GM21737 (cell line): Measurements from ENCODE around the gene MAP3K10.
"Not testable (repeated sequence)": the region's sequence is repeated elsewhere in the genome, so short reads cannot be mapped to it uniquely, and the experiment has no call there.

Source experiments
- ATAC-seq: cut with Tn5 transposase; IDR thresholded peaks from one replicate; pipeline ENCODE4 v1.9.1; 2021; ENCODE audit warnings: mild to moderate bottlenecking, moderate library complexity; ENCODE audit not compliant: unreplicated experiment

Gene MAP3K10

DNA sequence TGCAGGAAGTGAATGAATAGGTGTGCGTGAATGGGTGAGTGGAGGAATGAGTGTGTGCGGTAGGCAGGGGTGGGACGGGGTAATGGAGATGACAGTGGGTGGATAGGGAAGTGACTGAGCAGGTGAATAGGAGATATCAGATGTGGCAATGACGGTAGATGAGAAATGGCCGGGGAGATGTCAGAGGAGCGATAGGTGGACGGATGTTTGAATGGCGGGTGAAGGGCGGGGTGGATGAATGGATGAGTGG, 25.5 kb downstream of the MAP3K10 start:
- ATAC-seq: no peak

DNA sequence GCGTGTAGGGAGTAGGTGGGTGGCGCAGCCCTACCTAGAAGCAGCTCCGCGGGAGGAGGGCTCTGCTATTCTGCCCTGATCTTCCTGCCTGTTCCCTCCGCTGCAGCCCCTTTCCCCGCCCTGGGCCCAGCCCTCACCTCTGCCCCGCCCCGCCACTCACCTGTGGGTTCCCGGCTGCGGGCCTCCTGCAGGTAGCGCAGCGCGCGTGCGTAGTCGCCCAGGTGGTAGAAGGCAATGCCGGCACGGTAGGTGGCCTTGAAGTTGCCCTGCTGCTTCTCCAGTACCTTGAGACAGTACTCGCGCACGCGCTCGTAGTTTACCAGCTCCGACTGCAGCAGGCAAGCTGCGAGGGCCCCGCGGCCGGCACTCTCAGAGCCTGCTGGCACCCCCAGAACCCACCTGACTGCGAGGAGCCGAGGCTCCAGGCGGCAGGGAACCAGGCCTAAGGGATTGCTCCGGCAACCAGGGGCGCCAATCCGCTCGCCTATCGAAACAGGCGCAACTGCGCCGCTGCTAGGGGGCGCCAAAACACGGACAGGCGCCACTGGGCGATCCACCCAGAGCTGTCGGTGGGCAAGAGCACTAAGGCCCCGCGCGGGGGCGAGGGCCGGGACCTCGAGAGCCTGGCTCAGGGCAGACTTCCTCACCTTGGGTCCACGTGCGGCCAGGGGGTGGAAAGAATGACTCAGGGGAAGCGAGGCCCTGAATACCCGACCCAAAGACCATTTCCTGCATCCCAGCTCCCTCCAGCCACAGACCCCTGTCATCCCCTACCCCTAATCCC, 26.0 kb downstream of the MAP3K10 start:
- no peak for ATAC-seq

DNA sequence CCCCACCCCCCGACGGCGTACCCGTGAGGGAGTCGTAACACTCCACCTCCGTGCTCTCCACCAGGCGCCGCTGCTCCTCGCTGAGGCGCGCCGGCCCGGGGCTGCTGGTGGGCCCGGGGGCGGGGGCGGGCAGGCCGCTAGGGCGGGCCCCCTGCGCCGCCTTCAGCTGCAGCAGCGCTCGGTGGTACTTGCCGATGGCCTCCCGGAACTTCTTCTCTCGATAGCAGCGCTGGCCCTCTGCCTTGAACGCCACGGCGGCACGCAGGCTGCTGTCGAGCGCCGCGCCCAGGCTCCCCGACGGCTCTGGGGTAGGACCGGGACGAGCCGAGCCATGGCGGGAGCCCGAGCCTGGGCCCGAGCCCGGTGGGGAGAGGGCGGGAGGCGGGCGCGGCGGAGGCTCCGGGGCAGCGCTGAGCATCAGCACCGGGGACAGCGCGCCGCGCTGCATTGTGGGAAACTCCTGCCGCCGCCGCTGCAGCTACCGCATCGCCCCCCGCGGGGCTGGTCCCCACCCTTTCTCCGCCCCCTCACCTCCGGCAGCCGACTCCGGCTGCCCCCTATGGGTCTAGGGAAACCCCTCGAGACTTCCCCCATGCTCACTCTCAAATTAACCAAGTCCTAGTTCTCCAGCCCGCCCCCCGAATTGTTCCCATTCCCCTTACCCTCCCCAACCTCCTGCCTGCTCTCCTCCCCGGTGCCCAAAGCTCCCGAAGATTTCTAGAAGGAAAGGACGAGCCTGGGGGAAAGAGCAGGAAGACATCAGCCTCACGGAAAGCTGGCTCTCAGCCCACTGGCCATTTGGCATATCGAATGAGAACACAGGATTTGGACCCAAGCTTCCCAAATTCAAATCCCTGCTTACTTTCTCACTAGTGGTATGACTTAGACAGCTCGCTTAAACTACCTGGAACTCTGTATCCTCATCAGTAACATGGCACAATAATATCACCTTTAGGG, 27.0 kb downstream of the MAP3K10 start, which contains the start of gene TTC9B:
Gene TTC9B, minus strand, starts transcription at position 451 of the 957 bp plus-strand sequence. Its CDS starts 3 bp downstream, at position 448.
- ATAC-seq: no peak

DNA sequence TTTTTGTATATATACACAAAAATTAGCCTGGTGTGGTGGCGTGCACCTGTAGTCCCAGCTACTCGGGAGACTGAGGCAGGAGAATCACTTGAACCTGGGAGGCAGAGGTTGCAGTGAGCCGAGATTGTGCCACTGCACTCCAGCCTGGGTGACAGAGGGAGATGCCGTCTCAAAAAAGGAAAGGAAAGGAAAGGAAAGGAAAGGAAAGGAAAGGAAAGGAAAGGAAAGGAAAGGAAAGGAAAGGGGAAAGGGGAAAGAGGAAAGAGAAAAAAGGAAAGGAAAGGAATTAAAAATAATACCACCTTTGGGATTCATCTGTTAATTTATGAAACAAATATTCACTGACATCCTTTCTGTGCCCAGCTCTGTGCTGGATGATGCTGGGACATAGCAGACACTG, 27.8 kb downstream of the MAP3K10 start:
- not testable (repeated sequence) for ATAC-seq

DNA sequence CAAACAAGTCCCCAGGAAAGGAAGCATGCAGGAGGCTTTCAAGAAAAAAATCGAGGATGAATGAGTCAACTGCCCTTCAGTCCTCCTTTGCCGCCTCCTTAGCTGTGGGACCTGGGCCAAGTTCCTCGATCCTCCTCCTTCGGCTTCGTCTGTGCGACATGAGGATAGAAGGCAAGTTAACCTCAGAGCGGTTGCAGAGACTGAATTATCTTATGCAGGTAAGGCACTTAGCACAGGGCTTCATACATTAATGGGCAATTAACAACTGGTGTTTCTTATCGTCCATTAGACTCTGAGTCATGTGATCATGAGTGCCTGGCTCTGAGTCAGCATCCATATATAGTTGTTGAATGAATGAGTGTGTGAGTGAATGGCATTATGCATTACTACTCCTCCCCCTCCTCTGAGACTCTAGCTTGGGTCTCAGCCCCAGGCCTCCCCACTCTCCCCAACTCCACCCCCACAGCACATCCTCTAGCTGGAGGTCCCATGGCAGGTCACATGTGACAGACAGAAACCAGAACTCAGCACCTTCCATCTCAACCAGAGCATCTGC, 28.6 kb downstream of the MAP3K10 start:
- ATAC-seq: no peak

DNA sequence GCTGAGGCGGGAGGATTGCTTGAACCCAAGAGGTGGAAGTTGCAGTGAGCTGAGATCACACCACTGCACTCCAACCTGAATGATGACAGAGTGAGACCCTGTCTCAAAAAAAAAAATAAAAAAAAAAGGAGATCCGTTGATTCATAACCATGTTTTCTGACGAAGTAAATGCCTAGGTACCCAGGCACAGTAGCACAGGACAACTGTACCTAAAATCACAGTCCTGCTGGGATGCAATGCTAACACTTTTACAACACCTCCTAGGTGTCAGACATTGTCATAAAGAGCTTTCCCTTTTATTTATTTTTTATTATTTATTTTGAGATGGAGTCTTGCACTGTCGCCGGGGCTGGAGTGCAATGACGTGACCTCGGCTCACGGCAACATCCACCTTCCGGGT, 29.4 kb downstream of the MAP3K10 start:
- ATAC-seq: no peak

DNA sequence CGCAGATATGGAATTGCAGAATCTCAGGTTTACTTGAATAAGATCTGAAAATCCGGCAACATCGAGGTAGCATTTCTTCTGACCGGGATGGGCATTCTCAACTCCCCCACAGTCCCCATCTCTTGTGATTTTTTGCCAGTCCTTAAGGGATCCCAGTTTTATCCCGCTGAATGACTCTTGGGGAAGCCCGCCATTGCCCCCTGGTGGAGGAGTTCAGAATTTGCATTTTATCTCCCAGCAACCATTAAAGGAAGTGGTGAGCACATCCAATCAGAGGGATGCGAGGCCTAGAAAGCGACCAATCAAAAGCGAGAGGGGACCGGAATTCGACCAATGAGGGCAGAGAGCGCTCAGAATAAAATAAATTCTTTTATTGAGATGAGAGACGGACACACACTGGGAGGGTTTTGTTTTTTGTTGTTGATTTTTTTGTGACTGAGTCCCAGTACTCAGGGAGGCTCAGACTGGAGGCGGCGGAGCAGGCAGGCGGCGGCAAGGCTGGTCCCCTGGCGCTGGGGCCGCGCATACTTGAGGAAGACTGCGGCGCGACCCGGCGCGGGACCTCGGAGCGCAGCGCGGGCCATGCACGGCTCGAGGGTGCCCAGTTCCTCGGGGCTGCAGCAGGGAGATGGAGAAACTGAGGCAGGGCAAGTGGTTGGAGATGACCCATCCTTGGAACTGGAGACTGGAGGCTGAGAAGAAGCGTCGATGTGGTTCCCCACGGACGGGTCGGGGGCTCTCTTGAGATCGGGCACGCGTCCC, 30.8 kb downstream of the MAP3K10 start:
- no peak for ATAC-seq

DNA sequence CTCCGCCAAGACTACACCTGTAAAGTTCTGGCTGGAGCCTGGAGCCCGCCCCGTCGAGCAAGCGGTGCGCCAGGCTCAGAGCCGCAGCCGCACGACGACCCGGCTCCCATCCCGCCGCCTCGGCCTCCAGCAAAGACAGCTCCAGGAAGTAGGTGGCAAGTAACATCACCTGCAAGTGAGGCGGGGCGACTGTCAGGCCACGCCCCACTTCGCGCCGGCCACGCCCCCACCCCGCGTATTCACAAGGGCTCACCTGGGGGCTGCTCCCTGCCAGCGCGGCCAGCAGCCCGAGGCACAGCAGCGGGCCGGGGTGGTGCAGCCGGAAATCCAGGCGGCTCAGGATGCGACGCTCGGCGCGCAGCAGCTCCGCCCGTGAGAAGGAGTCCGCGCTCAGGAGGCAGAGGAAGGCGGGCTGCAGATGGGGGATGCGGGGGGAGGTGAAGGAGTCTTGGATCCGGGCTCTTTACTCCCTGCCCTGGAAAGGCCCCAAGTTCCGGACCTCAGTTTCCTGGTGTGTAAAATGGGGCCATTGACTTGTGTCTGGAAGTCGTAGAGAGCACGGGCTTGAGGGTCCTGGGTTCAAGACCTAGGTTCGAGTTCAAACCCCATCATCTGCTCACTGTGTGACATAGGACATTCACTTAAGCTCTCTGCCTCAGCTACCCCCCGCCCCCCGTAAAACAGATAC, 32.1 kb downstream of the MAP3K10 start:
- no peak for ATAC-seq

DNA sequence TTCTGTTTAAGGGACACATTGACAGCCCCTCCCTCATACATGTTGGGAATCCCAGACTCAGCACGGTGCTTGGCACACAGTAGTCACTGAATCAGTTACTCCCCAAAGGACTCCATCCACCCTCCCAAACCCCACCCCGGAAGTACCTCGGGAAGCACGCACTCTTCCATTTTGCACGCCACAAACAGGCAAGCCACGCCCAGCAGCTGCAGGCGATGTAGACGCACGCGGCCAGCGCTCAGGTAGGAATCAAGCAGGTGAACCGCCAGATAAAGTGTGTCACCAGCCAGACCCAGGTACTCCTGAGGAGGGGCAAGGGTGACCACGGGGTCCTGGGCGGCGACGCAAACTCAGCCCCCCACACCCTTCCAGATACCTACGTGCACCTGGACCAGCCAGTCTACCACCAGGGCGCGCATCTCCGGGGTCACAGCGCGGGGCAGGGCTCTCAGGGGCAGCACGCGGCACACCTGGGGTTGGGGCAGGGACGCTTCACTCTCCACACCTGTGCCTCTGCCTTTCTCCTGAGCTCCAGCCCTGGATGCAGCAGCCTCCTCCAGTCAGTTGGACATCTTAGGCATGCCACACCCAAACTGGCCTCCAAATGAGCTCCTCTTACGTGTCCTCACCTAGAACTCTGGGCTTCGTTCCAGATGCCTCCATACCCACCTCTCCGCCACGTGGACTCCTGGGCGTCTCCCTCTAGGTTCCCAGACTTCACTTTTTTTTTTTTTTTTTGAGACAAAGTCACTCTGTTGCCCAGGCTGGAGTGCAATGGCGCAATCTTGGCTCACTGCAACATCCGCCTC, 33.3 kb downstream of the MAP3K10 start:
- no peak for ATAC-seq

DNA sequence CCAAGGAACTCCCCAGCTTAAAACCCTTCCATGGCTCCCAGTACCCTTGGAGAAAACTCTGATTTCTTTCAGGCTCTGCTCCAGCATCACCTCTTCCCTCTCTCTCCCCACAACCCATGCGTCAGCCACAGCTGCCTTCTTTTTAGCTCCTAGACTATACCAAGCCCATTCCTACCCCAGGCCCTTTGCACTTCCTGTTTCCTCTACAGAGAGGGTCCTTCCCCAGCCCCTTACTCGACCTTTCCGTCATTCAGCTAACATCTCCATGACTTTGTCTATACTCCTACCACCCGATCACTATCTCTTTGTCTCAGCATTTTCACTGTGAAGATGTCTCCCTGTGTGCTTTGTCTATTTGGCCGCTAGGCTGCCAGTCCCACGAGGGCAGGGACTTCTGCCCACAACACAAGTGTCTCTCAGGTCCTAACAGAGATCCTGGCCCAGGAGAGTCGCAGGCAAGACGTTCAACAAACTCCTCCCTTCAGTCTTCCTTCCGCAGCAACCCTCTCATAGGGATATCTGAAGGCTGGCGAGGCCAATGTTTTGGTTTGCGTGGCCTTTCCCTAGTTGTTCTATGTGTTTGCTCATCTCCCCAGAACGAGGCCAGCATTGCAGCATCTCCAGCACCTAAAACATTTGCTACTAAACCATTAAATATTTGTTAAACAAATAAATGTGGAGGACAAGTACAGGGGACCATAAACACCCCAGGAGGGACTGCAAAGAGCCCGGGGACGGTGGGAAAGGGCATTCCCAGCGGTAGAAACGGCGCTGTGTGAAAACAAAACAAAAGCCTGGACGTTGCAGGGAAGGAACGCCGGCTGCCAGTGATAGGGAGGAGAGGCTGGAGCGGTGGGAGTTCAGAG, 34.4 kb downstream of the MAP3K10 start:
- no peak for ATAC-seq

DNA sequence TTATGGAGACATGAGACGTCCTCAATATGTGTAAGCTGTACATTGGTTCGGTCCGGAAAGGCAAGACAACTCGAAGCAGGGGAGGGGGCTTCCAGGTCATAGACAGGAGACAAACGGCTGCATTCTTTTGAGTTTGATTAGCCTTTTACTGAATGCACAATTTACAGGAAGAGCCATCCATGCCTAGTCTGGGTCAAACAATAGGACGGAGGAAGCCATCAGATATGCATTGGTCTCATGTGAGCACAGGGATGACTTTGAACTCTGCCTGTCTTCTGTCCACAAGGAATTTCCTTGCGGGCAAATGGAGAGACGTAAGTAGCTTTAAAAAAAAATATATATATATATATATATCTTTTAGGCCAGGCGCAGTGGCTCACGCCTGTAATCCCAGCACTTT, 37.1 kb downstream of the MAP3K10 start:
- ATAC-seq: no peak

DNA sequence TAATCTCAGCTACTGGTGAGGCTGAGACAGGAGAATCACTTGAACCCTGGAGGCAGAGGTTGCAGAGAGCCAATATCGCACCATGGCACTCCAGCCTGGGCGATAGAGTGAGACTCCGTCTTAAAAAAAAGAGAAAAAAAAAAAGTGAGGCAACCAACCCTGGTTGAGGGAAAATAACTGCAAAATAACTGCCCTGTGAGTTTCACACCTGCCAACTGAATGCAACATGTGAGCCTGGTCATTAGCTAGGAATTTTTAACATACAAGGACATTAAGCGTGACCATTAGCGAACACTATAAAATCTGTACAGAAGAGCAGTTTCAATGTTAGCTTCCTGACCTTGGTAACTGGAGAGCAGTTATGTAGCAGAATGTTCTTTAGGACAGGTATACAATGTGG, 37.6 kb downstream of the MAP3K10 start:
- no peak for ATAC-seq

DNA sequence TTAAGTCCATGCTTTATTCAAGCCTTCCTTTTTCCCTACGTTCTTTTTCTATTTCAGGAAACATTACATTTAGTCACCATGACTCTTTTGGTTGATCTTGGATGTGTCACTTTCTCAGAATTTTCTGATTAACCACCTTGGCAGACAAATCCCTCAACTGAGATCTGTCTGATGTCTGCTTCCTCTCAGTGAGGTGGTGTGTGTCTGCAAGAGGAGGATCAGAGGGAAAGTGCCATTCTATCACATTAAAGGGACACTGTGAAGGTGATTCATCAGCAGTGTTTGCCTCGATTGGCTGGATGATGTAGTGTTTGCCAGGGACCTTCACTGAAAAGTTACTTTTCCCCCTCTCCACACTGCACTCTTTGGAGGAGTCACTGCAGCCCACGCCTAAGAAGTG, 38.3 kb downstream of the MAP3K10 start:
- ATAC-seq: no peak

DNA sequence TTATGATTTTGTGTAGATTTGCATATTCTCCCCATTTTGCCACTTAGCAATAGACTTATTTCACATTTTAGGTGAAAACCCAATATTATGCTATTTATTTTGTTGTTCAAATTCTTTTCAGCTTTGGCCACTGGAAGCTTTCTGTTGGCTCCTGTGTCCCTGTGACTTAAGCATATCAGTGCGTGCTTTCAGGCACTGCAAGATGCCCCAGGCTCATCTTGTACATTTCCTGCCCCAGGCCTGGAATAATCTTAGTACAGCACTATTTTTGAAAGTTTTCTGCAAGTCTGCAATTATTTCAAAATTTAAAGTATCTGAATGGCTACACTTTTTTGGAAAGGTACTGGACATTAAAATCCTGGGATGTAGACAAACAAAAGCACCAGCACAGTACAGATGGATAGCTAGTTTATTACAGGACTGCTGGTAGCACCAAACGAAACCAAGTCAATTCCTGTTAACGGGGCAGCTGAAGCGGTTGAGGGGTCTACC, 38.7 kb downstream of the MAP3K10 start:
- no peak for ATAC-seq

DNA sequence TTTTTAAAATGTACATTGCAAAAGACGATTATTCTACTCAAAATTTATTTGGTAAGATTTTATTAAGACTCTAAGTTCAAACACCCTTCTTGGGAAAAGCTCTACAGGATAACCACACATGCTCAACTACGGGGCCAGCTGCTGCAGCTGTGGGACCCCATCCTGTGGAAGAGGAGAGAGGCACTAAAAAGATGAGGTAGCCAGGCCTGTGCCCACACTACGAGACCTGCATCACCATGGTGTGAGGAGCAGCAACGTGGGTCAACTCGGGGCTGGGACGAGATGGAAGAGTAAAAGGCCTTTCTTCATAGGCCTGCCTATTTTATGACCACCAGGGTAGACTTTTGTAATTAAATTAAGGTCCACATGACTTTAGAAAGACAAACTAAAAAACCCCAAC, 39.8 kb downstream of the MAP3K10 start:
- no peak for ATAC-seq

DNA sequence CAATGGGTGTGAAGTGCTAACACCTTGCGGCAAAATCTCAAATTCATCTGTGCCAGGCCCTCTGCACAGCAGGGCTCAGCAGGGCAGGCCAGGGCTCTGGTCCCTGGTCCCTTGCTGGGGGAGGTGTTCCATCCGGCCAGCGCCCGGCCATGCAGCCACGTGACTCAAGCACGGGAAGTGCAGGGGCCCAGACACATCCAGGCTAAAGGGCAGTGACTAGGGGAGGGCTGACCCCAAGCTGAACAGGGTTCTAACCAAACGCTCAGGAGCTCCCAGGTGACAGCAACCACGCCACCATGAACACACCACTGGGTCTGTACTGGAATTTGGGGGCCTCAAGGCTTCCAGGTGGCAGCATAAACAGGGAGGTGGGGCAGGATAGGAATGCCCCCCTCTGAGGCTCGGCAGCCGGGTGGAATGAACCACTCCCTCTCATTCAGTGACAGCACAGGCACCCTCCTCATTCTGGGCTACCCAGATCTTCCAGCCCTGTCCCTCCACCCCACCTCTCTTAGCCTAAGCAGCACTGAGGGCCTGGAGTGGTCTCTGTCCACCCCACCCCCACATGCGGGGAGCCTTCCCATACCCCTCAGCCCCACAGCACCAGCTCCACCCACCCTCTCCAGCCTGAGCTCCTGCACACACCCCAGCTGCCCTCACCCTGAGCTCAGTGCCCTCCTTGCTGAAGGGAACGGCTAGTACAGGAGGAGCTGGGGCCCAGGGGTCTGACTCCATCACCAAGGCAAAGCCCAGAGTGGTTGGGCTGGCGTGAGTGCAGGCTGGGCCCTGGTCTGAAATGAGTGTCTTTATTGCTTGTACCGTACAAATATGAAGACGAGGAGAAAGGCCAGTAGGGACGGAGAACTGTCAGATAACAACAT, 40.6 kb downstream of the MAP3K10 start:
- no peak for ATAC-seq

DNA sequence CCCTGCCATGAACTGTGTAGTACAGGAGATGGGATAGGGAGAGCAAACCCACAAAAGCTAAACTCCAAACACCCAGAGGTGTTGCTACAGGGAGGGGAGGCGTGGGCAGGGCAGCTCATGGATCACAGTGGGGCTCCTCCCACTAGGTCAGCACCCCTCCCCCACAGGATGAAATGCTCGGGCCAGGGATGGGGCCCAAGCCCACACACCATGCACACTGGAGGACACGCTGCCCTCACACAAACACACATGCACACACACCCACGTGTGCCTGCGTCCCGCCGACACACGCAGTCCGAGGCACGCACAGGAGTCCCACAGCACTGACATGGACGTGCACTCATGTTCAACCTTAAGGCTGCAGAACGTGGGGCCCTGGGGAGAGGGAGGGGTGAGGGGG, 41.3 kb downstream of the MAP3K10 start:
- no peak for ATAC-seq
